NB4 (cell line): Measurements from ENCODE around the gene WDR62.

Experiments
- MYC ChIP-seq: IDR thresholded peaks from 2 replicates; pipeline ENCODE4 v1.6.1; 2011; ENCODE audit warnings: low read depth, low read length
- POLR2A ChIP-seq: IDR thresholded peaks from 2 replicates; pipeline ENCODE4 v1.6.1; 2011; ENCODE audit warnings: mild to moderate bottlenecking; ENCODE audit not compliant: insufficient read length; ENCODE audit errors: extremely low read depth
- TF ChIP-seq, protein P1 (sequence below): IDR thresholded peaks from one replicate; pipeline ENCODE4 v1.5.1; 2012; ENCODE audit warnings: low read depth, low read length
- TF ChIP-seq, protein P2 (sequence below): IDR thresholded peaks from 2 replicates; pipeline ENCODE4 v1.6.1; 2011; ENCODE audit warnings: low read depth, low read length

DNA sequence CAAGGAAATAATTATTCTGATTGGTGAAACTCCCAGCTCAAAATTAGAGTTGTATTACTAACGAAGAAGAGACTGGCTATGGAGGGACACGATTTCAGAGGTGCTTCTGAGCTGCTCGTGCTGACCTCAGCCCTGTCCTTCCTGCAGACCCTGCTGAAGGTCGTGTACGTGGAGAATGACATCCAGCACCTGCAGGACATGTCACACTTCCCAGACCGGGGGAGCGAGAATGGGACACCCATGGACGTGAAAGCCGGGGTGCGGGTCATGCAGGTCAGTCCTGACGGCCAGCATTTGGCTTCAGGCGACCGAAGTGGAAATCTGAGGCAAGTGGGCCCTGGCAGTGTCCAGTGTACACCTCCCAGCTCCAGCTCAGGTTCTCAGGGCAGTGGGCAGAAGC, 28.2 kb downstream of the WDR62 start:
- TF ChIP-seq, protein P1, sequence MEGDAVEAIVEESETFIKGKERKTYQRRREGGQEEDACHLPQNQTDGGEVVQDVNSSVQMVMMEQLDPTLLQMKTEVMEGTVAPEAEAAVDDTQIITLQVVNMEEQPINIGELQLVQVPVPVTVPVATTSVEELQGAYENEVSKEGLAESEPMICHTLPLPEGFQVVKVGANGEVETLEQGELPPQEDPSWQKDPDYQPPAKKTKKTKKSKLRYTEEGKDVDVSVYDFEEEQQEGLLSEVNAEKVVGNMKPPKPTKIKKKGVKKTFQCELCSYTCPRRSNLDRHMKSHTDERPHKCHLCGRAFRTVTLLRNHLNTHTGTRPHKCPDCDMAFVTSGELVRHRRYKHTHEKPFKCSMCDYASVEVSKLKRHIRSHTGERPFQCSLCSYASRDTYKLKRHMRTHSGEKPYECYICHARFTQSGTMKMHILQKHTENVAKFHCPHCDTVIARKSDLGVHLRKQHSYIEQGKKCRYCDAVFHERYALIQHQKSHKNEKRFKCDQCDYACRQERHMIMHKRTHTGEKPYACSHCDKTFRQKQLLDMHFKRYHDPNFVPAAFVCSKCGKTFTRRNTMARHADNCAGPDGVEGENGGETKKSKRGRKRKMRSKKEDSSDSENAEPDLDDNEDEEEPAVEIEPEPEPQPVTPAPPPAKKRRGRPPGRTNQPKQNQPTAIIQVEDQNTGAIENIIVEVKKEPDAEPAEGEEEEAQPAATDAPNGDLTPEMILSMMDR, result no peak
- TF ChIP-seq MYC, result no peak
- no peak for TF ChIP-seq POLR2A
- TF ChIP-seq, protein P2, sequence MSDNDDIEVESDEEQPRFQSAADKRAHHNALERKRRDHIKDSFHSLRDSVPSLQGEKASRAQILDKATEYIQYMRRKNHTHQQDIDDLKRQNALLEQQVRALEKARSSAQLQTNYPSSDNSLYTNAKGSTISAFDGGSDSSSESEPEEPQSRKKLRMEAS, result no peak
